OCI-LY3 (cell line): ENCODE results near the gene SEBOX.

Experiments used
- CTCF ChIP-seq: fragments of 200-600, 300-600 bp; sonication (generic); IDR thresholded peaks from 2 replicates; pipeline ENCODE4 v1.5.1; 2014; ENCODE audit warnings: antibody characterized with exemption, low read length, low read depth
- EZH2phosphoT487 ChIP-seq: fragments of 200-600 bp; shearing (Covaris generic); IDR thresholded peaks from 2 replicates; pipeline ENCODE4 v1.6.1; 2018; ENCODE audit warnings: antibody characterized with exemption, mixed run types, low read depth

DNA sequence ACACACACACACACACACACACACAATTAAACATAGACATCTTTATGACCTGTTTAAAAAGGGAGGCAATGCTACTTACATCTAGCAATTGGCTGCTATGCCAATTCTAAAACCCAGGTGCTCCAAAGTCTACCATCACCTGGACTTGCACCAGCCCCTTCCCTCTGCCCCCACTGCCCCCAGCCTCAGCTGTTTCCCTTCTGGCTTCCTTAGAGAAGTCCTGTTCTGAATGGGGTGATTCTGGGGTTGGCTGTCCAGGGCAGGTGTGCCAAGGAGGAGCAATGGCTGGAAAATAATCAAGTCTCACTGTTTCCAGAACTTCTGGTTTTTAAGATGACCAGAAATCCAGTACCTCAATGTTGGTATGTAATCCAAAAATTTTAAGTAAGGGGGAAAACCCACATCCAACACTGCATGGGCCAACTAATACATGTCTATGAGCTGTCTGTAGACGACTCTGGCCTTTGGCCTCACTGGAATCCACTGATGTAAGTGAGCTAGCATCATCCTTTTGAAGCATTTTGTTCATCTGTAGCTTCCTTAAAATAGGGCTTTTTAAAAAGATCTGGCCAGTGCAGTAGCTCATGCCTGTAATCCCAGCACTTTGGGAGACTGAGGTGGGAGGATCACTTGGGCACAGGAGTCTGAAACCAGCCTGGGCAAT lies 31.8 kb downstream of the SEBOX start:
- TF ChIP-seq CTCF (no peak), EZH2phosphoT487 (no peak)
